HG03097 (cell line): ENCODE data around the gene PCNX2.

ENCODE experiments used
- ATAC-seq: cut with Tn5 transposase; IDR thresholded peaks from one replicate; pipeline ENCODE4 v1.9.1; 2021; ENCODE audit not compliant: unreplicated experiment, low FRiP score

PCNX2 gene

DNA sequence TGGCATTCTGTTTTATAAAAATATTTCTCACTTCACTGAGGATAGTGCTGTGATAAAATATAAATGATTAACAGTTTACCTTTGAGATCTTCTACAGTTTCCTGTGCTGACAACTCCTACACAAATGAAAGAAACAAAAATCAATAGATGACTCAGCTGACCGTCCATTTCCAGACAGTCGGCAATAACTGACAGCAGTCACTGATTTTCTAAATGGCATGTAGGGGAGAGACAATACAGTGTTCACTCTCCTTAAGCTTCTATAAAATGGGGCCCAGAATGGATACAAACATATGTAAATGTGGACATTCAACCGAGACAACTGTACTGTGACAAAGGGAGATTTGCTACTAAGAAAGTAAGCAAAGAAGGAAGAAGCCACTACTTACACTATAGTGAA, 34.3 kb downstream of the PCNX2 start:
- peak; percentile 96 for ATAC-seq

DNA sequence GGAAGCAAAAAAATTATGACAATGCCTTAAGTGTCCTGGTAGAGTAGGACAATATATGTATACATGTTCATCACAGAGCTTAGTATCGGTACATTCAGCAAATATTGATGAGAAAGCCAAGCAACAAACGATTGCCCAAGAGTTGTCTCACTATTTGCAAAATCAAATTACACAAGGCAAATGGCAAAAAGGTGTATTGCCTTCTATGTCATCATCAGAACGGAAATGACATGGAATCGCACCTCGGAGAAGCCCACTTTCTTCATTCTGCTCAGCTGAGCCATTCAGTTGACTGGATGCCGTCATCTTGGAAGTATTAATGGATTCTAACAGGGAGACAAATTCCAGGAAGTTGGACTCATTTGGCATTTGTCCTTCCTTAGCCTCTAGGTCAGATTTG, 37.7 kb downstream of the PCNX2 start:
- no peak for ATAC-seq

- ATAC-seq: no peak
These were observed 38.7 kb downstream of the PCNX2 start for GRCh38 chr1:233256789-233257188.

DNA sequence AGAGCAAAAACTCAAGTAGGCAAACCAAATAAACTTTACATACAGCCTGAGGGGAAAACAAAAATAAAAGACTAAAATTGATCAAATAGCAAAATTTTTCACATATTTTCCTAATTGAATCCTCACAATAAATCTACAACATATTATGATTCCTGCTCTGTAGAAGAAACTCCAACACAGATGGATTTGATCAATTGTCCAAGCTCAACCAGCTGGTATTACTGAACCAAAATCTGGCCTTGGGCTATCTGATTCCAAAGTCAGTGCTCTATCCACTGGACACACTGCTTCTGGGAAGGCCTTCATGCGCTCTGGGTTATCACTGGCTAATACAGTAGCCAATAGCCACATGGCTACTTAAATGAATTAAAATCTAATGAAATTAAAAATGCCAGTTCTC, 39.3 kb downstream of the PCNX2 start:
- ATAC-seq: no peak

- no peak for ATAC-seq
These were observed 40.4 kb downstream of the PCNX2 start for GRCh38 chr1:233255145-233255544.

DNA sequence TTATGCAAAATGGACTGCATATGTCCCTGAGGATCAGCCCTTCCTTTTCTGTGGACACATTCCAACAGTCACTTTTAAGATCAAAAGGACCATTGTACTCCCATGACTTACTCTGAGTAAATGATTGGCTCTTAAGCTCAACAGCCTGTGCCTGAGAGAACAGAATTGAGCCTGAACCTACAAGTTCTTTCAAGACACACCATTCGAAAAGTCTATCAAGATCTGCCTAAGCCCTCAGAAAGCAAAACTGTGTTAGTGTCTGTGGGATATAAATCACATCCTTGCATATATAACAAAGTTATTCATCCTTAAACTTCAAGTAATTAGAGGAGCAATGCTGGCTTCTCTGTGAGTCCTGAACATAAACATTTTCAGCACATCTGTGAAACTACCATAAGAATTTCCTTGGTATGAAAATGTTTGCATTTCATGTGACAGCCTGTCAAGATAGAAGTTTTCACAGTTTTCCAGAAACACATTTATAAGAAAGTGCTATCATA, 41.6 kb downstream of the PCNX2 start:
- no peak for ATAC-seq

DNA sequence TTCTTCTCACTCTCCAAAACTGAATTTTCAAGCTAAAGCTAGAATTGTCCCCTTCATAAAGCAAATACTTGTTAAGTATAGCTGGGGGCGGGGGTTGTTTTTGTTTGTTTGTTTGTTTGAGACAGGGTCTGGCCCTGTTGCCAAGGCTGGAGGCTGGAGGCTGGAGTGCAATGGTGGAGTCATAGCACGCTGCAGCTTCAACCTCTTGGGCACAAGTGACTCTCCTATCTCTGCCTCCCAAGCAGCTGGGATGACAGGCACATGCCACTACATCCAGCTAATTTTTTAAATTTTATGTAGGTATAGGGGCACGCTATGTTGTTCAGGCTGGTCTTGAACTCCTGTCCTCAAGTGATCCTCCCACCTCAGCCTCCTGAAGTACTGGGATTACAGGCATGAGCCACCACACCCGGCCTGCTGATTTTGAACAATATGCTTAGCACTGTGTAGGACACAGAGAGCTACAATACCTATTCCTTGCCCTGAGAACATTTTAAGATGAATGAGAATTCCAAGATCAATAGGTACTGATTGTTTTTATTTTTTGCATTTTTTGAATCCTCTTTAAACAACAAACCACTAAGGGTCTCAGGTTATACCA, 42.2 kb downstream of the PCNX2 start:
- no peak for ATAC-seq

GRCh38 chr1:233252441-233252840, 43.1 kb downstream of the PCNX2 start:
- ATAC-seq: no peak

DNA sequence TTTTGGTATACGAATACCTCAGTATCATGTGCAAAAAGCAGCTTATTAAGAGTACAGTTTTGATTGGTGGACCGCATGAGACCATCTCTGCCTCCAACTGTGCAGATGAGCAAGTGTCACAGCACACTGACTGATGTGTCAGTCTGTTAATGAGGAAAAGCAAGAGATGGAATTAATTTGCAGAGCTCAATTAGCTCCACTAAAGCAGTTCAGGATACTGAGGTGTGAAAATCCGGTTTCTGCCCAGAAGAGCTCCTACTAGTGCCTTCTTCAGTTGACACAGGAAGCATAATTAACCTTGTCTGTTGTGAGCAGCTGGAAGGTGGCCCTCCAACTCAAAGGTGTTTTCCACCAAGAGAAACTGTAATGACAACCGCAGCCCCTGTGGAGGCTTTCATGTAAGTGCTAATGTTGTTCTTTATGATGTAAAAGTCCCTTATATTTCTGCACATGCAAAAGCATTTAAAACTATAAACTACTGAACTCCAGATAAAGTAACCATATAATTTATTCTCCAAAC, 44.3 kb downstream of the PCNX2 start:
- no peak for ATAC-seq

- ATAC-seq: no peak
These were observed 47.5 kb downstream of the PCNX2 start for GRCh38 chr1:233248014-233248413.

DNA sequence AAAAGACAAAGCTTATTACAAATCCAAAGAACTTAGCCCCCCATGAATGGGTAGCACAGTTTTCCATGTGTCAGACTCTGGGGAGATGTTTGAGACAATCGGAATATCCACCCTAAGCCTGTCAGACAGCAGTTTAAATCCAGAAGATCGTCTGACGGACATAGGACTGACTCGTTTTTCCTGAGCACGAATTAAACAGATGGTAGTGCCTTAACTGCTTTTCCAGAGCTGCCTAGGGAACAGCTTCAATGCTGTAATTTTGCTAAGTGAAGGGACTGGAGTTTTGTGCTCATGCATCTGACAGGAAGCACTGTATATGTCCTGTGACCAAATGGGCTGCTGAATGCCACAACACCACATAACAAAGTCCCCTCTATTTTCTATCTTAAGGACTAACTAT, 48.6 kb downstream of the PCNX2 start:
- no peak for ATAC-seq

GRCh38 chr1:233245191-233245765, 50.2 kb downstream of the PCNX2 start:
- no peak for ATAC-seq

- ATAC-seq: no peak
These were observed 51.3 kb downstream of the PCNX2 start for GRCh38 chr1:233244183-233244582.

- no peak for ATAC-seq
These were observed 52.6 kb downstream of the PCNX2 start for GRCh38 chr1:233242827-233243483.

DNA sequence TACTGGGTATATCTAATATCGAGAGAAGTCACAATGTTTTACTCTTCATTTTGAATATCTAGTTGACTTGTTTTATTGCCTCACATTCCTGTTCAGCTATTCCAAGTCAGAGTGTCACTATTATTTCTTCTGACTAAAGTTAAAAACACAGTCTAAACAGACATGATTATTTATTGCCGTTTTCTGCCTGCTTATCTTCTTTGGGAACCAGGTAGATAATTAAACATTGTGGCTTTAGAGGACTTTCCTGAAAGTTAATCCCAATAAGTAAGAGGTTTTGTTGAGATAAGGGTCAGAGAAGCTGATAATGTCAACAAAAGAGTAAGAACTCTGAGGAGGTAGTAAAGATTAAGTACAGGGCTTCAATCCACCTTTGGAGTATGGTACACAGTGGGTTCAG, 53.8 kb downstream of the PCNX2 start:
- no peak for ATAC-seq

DNA sequence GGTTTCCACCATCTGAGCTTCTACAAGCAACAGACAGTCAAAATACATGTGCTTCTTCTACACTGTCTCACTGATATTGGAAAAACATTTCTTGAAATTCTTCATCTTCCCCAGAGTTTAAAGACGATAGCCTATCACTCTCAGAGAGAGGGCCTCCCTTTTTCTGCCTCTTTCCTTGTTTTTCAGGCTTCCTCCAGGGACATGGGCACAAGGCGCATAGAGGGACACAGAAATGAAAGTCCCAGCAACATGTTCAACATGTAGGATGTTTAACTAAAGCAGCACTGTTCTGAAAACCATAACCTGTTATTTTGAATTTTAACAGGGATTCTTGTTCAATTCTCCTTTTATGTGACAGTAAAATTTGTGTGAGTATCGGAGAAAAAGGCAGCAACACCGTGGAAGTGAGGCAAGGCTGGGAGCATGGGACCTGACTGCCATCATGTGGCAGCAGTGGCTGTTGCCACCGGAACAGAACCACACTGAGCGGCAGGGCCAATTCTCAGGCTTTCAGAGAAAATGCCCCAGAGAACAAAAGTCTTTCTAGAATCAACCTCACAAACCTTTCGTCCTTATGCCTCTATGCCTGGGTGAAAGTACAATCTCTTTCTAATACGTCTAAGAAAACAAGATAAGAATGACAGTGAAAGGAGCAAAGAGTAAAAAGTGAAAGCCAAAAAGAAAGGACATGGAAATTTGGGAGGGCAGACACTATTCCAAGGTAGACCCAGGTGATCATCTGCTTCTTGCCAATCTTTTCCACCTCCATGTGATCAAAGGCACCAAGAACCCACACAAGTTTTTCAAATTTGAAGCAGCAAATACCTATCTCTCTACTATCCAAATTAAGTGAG, 54.5 kb downstream of the PCNX2 start:
- ATAC-seq: no peak

- ATAC-seq: no peak
These were observed 55.2 kb downstream of the PCNX2 start for GRCh38 chr1:233240371-233240770.

DNA sequence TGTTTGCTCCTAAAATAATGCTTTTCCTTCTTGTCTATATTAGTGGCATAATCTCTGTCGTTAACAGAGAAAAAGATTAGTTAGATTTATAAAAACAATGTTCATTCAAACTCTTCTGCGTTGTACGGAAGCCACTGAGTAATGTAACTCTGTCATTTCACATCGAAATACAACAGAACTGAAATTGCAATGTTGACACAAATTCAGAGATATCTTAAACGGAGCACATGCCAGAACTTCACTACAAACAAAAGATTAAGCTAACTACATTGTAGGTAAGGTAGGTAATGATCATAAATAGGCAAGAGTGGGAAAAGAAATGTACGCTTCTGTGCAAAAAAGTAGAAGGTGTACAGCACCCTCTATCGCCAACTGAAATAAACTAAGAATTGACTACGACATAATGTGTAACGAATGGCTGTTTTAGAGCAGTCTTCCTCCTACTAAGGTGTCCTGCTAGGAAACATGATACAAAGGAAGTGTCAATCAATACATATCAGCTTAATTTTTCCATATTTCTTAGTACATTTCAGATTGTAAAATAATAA, 56.6 kb downstream of the PCNX2 start:
- no peak for ATAC-seq

DNA sequence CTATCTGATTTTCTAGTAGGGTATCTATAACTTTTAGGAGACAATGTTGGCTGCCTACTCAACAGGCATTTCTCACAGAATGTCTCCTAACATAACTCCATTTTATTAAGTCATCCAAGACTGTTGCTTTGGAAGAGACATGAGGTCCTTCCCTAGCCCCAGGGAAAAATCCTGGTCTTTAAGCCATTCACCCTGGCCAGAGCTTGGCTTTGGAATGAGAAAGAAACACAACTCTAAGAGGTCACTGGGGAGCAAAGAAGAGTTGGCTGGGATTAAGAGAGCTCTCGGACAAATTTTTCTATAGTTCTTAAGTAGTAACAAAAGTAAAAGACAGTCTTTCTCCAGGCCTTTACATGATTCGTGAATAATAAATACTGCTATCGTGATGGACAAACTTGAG, 57.9 kb downstream of the PCNX2 start:
- no peak for ATAC-seq

DNA sequence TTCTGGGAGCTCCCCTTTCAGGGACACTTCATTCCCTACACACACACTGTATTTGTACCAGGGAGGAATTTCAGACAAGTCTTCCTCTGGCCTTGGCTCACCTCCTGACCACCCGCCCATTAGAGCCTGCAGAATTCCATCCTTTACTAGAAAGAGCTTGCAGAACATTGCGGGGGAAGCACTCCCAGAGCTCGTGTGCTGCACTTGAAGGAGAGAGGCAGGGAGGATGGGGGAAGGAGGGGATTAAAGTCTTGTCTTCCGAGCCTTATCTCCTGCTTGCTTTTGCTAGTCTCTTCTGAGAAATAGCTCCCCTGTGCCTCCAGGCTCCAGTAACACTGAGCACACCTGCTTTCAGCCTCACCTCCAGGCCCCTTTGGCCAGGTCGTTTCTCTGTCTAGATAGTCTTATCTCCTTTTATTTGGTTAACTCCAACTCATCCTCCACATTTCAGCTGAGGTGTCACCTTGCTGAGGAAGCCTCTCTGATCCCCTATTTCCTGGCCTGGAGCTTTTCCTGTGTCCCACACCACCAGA, 62.0 kb downstream of the PCNX2 start:
- no peak for ATAC-seq
